Measurements from ENCODE around the gene SLC50A1. TPM values are rescaled to one million over a fixed set of nuclear protein-coding genes. Genes with fewer than 3 reads are reported as not detected.
"Not testable (repeated sequence)": the region's sequence is repeated elsewhere in the genome, so short reads cannot be mapped to it uniquely, and the experiment has no call there.

SLC50A1 gene
- total RNA-seq, 1 experiment from 2014 or later = 55.7 TPM

DNA sequence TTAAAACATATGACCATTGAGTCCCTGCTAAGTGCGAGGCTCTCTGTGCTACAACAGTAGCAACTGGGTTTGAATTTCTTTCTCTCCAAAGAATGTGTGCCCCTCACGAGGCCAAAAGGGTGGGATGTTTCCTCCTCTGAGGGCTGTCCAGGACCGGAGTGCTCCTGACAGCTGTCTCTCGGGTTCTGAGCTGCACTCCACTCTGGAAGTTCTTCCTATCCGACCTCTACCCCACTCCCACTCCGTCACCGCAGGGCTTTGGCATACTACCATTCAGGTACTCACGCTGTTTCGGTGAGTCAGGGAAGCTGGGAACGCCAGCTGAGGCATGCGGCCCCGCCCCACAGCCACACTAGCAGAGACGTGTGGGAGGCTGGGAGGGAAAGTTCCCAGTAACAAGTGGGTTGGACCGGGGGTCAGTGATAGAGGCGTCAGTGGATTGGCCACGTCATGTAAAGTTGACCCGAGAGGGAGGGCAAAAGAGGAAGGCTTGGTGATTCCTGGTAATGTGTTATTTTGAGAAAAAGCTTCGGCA lies 705 bp upstream of the SLC50A1 start:
- peak; percentile 99 for DNase-seq (ENCODE audit: low read depth)

DNA sequence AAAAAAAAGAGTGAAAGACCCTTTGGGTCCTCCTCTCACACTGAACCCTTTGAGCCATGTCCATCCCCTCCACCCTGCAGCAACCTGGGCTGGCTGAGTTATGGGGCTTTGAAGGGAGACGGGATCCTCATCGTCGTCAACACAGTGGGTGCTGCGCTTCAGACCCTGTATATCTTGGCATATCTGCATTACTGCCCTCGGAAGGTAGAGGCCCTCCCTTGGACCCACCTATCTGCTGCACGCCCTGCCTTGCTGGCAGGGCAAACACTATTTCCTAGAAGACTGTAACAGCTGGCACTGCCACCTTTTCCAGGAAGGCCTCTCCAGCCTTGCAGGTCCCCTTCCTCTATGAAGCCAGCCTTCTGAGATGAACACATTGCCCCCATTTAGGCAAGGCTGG lies 1.1 kb downstream of the SLC50A1 start:
- DNase-seq (ENCODE audit: low read depth) = no peak

DNA sequence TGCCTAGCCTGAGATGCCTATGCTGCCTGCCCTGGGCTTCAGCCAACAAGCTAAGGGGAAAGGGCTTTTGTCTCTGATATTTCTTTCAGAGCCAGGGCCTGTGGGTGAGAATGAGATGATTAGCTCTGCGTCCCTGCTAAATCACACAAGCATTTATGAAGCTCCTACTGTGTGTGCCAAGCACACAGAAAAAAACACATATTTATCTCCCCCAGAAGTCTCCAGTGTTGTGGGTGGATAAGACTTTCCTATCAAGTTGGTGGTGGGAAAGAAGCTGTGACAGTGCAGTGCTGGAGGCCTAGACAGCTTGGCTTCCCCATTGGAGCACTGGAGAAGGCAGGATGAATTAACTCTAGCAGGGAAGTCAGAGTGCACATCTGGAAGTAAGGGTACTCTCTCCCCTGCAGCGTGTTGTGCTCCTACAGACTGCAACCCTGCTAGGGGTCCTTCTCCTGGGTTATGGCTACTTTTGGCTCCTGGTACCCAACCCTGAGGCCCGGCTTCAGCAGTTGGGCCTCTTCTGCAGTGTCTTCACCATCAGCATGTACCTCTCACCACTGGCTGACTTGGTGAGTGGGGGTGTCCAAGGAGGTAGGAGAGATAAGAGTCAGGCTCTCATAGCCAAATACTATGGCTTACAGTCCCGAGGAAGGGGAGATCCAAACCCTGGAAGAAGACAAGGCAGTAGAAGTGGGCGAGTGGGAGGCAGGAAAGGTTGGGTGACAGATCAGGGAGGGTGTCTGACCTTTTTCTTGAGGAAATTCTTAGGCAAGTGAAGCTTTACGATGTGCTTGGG lies 1.7 kb downstream of the SLC50A1 start:
- no peak for DNase-seq (ENCODE audit: low read depth)

DNA sequence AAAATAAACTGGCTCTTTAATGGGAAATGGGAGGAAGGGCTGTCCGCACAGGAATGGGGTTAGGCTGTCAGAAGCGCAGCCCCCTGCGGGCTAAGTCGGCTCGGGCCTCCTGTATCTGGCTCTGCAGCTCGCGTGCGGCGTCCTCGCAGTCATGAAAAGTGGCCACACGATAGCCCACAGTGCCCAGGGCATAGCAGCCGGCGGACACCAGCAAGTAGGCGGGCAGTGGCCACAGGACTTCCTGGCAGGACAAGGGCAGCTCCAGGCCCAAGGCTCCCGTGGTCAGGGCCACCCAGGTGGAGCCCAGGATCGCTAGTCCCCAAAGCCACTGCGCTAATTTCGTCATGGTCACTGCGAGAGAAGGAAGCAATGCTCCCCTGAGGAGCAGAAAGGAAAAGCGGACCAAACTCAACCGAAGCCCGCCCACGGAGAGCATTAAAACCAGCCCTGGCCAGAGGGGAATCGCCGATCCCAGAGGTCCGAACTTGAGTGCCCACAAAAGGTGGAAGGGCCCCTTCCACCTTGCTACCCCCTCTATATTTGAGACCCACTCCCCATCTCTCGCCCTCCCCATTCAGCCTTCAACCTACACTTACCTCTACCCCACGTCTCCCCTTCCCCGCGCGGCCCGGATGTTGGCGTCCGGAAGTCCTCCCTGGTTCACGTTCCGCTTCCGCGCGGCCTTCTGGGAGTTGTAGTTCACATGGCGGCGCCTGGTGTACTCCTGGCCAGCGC lies 4.4 kb downstream of the SLC50A1 start, which contains the start of gene DPM3:
DPM3 (minus strand) TSS at position 637 of the 735 bp plus-strand sequence; CDS start at position 346, 291 bp downstream.
- peak; percentile 82 for DNase-seq (ENCODE audit: low read depth)

DNA sequence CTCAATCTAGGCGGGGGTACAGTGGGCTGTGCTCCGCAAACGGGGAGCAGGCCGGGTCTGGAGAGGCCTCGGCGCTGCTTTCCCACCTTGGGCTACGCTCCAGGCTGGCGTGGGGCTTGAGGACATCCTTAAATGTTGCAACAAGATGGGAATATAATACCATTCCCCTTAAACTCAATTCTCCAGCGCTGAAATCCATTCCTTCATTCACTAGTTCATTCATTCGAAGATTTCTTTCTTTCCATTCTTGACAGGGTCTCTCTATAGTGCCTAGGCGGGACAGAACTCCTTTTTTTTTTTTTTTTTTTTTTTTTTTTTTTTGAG lies 4.9 kb downstream of the SLC50A1 start:
- DNase-seq (ENCODE audit: low read depth) = no peak

DNA sequence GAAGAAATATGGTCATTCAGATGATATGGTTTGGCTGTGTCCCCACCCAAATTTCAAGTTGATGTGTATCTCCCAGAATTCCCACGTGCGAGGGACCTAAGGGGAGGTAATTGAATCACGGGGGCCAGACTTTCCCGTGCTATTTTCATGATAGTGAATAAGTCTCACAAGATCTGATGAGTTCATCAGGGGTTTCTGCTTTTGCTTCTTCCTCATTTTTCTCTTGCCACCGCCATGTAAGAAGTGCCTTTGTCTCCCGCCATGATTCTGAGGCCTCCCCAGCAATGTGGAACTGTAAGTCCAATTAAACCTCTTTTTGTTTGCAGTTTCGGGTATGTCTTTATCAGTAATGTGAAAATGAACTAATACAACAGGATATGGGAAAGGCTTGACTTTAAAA lies 6.1 kb downstream of the SLC50A1 start:
- DNase-seq (ENCODE audit: low read depth) = no peak

DNA sequence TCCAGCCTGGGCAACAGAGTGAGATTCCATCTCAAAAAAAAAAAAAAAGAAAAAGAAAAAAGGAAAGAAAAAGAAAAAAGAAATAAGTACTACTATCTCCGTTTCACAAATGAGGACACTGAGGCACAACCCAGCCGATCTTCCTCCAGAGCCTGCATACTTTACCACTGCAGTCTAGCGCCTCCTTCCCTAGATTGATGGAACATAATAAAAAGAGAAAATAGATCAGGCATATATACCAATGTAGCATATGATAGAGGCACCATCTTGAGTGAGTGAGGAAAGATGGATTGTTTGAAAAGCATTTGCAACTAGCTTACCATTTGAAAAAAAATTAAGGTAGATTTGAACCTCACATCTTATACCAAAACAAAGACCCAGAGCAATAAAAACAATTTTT lies 9.8 kb downstream of the SLC50A1 start:
- no peak for DNase-seq (ENCODE audit: low read depth)

DNA sequence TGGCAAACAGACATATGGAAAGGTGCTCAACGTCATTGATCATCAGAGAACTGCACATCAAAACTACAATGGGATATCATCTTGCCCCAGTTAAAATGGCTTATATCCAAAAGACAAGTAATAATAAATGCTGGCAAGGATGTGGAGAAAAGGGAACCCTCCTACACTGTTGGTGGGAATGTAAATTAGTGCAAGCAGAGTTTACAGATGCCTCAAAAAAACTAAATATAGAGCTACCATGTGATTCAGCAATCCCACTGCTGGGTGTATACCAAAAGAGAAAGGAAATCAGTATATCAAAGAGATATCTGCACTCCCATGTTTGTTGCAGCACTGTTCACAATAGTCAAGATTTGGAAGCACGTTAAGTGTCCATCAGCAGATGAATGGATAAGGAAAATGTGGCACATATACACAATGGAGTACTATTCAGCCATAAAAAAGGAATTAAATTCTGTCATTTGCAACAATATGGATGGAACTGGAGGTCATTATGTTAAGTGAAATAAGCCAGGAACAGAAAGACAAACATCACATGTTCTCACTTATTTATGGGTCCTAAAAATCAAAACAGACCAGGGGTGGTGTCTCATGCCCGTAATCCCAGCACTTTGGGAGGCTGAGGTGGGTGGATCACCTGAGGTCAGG lies 20.5 kb downstream of the SLC50A1 start:
- DNase-seq (ENCODE audit: low read depth) = not testable (repeated sequence)

DNA sequence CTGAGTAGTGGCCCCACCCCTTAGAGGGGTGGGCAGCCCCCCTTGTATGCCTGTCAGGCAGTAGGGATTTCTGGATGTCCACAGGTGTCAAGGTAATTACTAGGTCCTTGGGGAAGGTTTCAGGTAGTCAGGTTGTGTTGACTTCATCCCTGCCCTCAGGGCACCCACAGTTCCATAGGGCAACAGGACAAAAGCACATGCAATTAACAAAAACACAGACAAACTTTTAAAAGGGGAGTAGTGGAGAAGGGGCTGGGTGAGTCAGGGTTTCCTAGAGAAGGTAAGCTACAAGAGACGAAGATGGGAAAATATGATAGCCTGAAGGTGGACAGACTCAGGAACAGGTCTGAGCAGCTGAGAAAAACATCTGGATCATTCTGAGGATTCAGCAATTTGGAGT lies 23.3 kb downstream of the SLC50A1 start:
- no peak for DNase-seq (ENCODE audit: low read depth)

DNA sequence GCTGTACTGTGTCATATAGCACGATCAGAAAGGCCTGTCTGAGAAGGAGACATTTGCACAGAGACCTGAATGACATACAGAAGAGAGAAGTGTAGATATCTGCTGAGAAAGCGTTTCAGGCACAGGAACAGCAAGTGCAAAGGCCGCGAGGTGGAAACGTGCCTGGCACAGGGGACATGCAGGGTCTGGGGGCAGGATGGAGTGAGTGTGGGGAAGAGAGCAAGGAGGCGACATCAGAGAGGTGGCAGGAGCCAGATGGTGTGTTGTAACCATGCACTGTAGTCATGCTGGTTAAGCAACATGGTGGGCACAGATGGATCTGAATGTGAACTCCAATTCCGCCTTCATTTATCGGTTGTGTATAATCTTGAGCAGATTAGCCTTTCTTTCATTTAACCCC lies 24.5 kb downstream of the SLC50A1 start:
- DNase-seq (ENCODE audit: low read depth) = no peak

DNA sequence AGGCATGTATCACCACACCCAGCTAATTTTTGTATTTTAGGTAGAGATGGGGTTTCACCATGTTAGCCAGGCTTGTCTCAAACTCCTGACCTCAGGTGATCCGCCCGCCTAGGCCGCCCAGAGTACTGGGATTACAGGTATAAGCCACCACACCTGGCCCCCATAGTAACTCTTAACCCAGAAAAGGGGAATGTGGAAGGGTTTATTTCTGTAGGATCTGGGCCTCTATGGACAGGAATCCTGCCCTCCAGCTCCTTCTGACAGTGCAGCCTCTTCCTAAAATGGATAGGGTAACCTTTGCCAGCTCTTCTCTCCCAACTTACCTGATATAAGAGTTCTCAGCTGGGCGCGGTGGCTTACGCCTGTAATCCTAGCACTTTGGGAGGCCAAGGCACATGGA lies 27.0 kb downstream of the SLC50A1 start:
- DNase-seq (ENCODE audit: low read depth) = not testable (repeated sequence)

DNA sequence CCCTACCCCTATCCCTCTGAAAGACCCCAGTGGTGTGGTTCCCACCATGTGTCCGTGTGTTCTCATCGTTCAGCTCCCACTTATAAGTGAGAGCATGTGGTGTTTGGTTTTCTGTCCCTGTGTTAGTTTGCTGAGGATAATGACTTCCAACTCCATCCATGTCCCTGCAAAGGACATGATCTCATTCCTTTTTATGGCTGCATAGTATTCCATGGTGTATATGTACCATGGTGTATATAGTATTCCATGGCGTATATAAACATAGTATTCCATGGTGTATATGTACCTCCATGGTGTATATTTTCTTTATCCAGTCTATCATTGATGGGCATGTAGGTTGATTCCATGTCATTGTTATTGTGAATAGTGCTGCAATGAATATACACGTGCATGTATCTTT lies 28.1 kb downstream of the SLC50A1 start:
- not testable (repeated sequence) for DNase-seq (ENCODE audit: low read depth)

DNA sequence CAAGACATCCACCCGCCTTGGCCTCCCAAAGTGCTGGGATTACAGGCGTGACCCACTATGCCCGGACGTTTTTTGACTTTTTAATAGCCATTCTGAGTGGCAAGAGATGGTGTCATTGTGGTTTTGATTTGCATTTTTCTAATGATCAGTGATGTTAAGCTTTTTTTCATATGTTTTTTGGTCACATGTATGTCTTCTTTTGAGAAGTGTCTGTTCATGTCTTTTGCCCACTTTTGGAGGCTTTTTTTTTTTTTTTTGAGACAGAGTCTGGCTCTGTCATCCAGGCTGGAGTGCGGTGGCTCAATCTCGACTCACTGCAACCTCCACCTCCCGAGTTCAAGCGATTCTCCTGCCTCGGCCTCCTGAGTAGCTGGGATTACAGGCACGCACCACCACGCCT lies 29.0 kb downstream of the SLC50A1 start:
- not testable (repeated sequence) for DNase-seq (ENCODE audit: low read depth)

DNA sequence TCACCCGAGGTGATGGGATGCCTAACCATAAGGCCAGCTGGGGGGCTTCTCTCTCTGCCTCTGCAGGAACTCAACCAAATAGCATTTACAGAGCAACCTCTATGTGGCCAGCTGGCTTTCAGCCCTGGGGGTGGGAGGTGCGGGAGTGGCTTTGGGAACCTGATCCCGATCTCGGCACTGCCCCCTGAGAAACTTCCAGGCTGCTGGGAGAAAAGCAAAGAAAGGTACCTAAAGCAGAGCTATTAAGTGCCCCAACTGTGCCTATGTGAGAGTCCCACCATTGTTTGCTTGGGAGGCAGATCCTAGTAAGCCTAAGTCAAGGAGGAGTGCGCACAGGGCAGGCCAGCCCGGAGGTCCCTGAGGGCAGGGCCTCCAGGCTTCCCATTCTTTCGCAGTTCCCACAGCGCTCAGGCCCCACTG lies 30.4 kb downstream of the SLC50A1 start:
- DNase-seq (ENCODE audit: low read depth) = no peak

DNA sequence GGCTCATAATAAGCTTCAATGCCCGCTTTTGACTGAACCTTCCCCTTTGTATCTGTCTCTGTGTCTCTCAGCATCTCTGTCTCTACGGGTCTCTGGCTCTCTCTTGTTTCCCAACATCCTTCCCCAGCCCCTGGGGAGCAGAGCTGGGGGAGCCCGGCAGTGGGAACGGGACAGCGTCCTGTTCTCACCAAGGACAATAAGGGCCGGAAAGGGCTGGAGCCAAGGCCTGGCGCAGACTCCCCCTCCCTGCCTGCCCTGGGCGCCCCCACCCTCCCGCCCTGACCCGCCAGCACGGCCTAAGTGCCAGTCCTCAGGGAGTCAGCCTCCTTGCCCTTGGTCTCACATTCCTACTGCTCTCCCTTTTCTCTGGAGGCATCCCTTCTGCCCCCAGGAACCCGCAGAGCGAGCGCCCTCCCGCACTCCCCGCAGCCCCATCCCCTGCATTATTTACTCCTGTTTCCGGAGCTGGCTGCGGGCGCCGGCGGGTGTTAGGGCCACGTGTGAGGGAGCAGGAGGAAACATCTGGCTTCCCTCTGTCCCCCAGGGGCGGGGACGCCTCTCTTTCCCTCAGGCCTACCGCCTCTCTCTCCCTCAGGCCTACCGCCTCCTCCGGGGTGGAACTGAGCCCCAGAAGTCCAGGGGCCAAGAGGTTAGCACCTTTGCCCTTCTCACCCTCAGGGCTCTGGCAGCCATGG lies 31.0 kb downstream of the SLC50A1 start:
- no peak for DNase-seq (ENCODE audit: low read depth)

DNA sequence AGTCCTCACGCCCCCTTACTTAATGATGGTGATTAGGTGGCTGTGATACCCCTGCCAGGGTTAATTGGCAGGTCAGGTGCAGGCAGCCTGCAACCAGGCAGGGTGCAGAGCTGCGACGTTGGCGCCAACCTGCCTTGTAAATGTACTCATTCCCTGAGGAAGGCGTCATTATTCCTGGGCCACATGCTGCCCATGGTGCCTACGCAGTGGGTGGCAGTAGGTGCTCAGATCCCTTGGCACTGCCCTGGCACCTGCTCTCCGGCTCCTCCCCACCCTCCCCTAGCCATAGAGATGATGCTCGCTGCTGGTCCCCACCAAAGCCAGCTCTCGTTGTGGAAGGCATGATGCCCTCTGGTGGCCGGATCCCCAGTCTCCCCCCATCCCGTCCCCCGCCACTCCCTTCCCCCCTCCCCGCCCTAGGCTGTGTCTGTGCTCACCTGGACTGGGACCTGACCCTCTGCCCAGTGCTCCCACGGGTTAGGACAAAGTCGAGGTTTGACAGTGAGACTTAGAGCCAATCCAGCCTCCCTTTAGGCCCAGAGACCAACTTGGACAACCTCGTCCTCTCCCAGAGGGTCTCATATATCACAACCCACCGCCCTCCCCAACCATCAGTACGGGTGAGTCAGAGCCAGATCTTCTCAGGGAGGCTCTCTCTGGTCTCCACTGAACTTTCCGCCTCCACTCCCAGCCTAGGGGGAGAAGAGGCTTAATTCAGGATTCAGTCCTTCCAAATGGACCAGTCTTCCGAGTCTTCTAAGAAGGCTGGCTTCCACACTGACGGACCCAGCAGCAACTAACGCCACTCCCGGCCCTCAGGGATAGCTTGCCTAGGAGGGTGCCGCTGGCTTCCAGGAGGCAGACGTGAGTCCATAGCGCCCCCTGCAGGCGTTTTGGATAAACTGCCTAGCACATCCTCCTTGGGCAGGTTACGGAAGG lies 31.8 kb downstream of the SLC50A1 start:
- peak; percentile 82 for DNase-seq (ENCODE audit: low read depth)

DNA sequence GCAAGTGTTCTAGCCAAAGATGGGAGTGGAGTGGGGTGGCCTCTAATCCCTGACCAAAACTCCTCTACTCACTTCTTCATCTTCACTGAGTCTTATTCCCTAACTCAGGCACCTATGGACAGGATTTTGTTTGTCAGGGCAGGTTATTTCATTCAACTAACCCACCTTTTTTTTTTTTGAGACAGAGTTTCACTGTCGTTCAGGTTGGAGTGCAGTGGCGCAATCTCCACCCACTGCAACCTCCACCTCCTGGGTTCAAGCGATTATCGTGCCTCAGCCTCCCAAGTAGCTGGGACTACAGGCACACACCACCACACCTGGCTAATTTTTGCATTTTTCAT lies 32.4 kb downstream of the SLC50A1 start:
- DNase-seq (ENCODE audit: low read depth) = not testable (repeated sequence)

DNA sequence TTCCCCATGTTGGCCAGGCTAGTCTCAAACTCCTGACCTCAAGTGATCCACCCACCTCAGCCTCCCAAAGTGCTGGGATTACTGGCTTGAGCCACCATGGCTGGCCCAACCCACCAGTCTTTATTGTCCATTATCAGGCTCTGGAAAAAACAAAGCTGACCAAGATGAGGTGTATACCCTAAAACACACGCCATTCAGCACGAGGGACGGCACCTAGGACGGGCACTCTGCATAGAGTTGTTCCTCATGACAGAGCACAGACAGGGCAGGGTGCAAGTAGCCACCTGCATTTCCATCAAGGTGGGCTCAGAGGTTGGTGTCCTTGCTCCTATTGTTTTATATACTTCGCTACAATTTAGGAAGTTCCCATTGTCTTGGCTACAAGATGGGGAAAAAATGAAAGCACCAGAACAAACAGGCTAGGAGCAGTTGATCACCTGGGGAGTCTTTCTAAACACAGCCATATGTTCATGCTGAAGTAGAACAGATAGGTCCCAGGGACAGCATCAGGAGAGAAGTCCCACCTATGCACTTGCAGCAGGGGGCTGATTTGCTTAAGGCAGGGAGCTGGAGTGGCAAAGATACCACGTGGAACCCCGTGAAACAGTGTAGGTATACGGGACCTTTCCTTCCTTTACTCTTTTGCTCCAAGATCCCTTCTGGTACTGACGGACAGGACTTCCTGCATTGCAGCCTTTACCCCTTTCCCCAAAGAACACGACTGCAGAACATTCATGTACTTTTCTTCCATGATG lies 33.0 kb downstream of the SLC50A1 start:
- no peak for DNase-seq (ENCODE audit: low read depth)

DNA sequence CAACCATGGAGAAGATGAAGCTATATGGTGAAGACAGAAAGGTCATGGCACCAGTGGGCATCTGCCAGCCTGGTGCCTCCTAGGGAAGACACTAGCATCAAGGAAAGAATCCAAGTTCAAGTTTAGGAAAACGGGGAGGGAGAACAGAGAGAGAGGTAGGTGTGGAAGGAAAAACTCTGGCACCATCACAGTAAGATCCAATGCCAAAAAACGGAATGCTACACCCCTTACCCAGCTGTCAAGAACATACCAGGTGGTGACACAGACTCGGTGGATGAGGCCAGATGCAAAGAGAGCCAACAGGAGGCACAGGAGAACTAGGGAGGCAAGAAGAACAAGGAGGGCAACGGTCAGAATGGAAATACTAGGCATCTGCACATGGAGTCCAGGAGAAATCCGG lies 33.9 kb downstream of the SLC50A1 start:
- DNase-seq (ENCODE audit: low read depth) = no peak
